SU-DHL-6 (cell line): Measurements from ENCODE around the gene TBC1D4.
"Not testable (repeated sequence)": the region's sequence is repeated elsewhere in the genome, so short reads cannot be mapped to it uniquely, and the experiment has no call there.

Experiments used
- H2AFZ ChIP-seq: fragments of 200-600 bp; sonication (generic); 2 replicates; pipeline ENCODE4 v1.6.1; 2014; ENCODE audit warnings: low read depth, mild to moderate bottlenecking, moderate library complexity, mixed read lengths, antibody characterized with exemption, low read length; ENCODE audit not compliant: severe bottlenecking
- H3F3A ChIP-seq: fragments of 200-600 bp; shearing (Covaris generic); 2 replicates; pipeline ENCODE4 v1.6.0; 2016; ENCODE audit warnings: antibody characterized with exemption, mild to moderate bottlenecking; ENCODE audit not compliant: insufficient read depth
- H3K27ac ChIP-seq: fragments of 200-600 bp; sonication (generic); 2 replicates; pipeline ENCODE4 v1.5.1; 2016; ENCODE audit warnings: low read depth, mild to moderate bottlenecking, low read length, moderate library complexity, mixed read lengths
- H3K27me3 ChIP-seq: fragments of 200-600 bp; sonication (generic), shearing (Covaris generic); 2 replicates; pipeline ENCODE4 v1.6.0; 2014; ENCODE audit warnings: mild to moderate bottlenecking, low read length
- H3K36me3 ChIP-seq: fragments of 200-600 bp; sonication (generic); 2 replicates; pipeline ENCODE4 v1.6.1; 2014; ENCODE audit warnings: mild to moderate bottlenecking, low read length, mixed read lengths
- H3K4me2 ChIP-seq: fragments of 300-600, 200-600 bp; shearing (Covaris generic), sonication (generic); 2 replicates; pipeline ENCODE4 v1.6.0; 2014; ENCODE audit warnings: low read length, low read depth, mild to moderate bottlenecking; ENCODE audit not compliant: poor library complexity, severe bottlenecking
- H3K4me3 ChIP-seq: fragments of 200-600 bp; sonication (generic); 2 replicates; pipeline ENCODE4 v1.5.1; 2014; ENCODE audit warnings: antibody characterized with exemption, low read length, mild to moderate bottlenecking, mixed read lengths; ENCODE audit not compliant: insufficient read depth, poor library complexity, severe bottlenecking
- H3K79me2 ChIP-seq: fragments of 200-600 bp; sonication (generic); 2 replicates; pipeline ENCODE4 v1.6.1; 2014; ENCODE audit warnings: mild to moderate bottlenecking, low read length, moderate library complexity; ENCODE audit not compliant: insufficient read depth
- H3K9ac ChIP-seq: fragments of 200-600 bp; sonication (generic); 2 replicates; pipeline ENCODE4 v1.7.0; 2014; ENCODE audit warnings: mild to moderate bottlenecking, low read length
- H3K9me2 ChIP-seq: fragments of 200-600 bp; sonication (generic); replicated peaks from 2 replicates; pipeline ENCODE4 v1.6.1; 2014; ENCODE audit warnings: low read length; ENCODE audit not compliant: insufficient read depth
- H3K9me3 ChIP-seq: fragments of 200-600 bp; sonication (generic); 2 replicates; pipeline ENCODE4 v1.6.1; 2014; ENCODE audit warnings: low read length, mixed read lengths; ENCODE audit not compliant: insufficient read depth
- H4K20me1 ChIP-seq: fragments of 200-600 bp; sonication (generic); 2 replicates; pipeline ENCODE4 v1.6.1; 2014; ENCODE audit warnings: low read depth, mild to moderate bottlenecking, antibody characterized with exemption, low read length, moderate library complexity, mixed read lengths
- EZH2phosphoT487 ChIP-seq: fragments of 200-600 bp; sonication (generic), shearing (Covaris generic); conservative IDR thresholded peaks from 2 replicates; pipeline ENCODE4 v1.6.1; 2018; ENCODE audit warnings: mild to moderate bottlenecking, antibody characterized with exemption, low read length, moderate library complexity, mixed read lengths
- TF ChIP-seq, protein P1 (sequence below): fragments of 200-600 bp; sonication (generic); IDR thresholded peaks from one replicate; pipeline ENCODE4 v1.5.1; 2017; ENCODE audit warnings: antibody characterized with exemption, mild to moderate bottlenecking, low read length, moderate library complexity; ENCODE audit not compliant: insufficient read depth, poor library complexity, severe bottlenecking

TBC1D4 gene

DNA sequence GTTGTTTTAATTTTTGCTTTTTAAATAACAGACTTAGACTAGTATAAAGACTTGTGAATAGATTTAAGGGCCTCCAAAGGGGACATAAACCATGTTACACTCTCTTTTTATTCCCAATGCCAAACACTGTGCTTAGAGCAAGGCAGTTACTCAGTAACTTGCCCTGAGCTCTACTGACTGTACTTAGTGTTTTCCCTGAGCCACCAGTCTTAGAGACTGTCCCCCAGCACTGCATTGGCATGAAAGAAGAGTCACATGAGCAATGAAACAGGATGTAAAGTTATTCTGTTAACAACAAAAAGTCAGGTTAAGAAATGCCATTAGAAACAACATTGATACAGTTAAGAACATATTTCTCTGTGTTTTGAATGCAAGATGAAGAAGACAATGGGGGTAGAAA, 187.9 kb downstream of the TBC1D4 start:
- Histone ChIP-seq H3K79me2 (no peaks in the 10 kb centered on the region), H3K9me2 (no peaks in the 10 kb centered on the region), H3K4me2 (no peak overlapping the region), H3K27me3 (no peaks in the 10 kb centered on the region), H3F3A (no peaks in the 10 kb centered on the region), H3K4me3 (no peak overlapping the region), H4K20me1 (no peaks in the 10 kb centered on the region), H2AFZ (no peak overlapping the region), H3K9me3 (no peaks in the 10 kb centered on the region), H3K9ac (no peak overlapping the region), H3K27ac (no peak overlapping the region), H3K36me3 (0 out of 2 replicates have a peak, but pooled peaks cover 5% of the 10 kb centered on the region)
- TF ChIP-seq, protein P1, sequence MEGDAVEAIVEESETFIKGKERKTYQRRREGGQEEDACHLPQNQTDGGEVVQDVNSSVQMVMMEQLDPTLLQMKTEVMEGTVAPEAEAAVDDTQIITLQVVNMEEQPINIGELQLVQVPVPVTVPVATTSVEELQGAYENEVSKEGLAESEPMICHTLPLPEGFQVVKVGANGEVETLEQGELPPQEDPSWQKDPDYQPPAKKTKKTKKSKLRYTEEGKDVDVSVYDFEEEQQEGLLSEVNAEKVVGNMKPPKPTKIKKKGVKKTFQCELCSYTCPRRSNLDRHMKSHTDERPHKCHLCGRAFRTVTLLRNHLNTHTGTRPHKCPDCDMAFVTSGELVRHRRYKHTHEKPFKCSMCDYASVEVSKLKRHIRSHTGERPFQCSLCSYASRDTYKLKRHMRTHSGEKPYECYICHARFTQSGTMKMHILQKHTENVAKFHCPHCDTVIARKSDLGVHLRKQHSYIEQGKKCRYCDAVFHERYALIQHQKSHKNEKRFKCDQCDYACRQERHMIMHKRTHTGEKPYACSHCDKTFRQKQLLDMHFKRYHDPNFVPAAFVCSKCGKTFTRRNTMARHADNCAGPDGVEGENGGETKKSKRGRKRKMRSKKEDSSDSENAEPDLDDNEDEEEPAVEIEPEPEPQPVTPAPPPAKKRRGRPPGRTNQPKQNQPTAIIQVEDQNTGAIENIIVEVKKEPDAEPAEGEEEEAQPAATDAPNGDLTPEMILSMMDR: no peak
- no peak for TF ChIP-seq EZH2phosphoT487

DNA sequence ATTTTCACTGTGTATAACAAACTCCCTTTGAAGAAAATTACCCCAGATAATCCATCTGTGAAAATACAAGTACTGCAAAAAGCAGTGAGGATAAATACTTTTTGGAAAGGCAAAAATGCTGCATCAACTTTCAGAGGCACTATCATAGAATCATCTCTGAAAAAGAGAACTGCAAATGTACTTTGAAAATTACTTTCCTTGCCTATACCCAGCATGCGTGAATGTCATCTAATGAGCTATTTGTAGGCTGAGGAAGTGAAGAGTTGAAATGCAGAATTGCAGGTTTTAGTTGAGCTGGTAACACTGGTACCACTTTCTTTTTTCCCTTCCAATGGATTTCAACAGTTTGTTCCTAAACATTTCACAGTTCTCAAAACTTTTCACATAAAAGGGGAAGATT, 196.7 kb downstream of the TBC1D4 start:
- no peaks in the 10 kb centered on the region for H3K79me2 ChIP-seq
- no peaks in the 10 kb centered on the region for H3K36me3 ChIP-seq
- no peak overlapping the region for H2AFZ ChIP-seq
- no peak overlapping the region for H3K27ac ChIP-seq
- H3K9me2 ChIP-seq: no peaks in the 10 kb centered on the region
- H3K27me3 ChIP-seq: no peaks in the 10 kb centered on the region
- H3K4me3 ChIP-seq: no peak overlapping the region
- H3K9me3 ChIP-seq: no peaks in the 10 kb centered on the region
- H3F3A ChIP-seq: no peaks in the 10 kb centered on the region
- no peak for TF ChIP-seq EZH2phosphoT487
- TF ChIP-seq, protein P1: no peak
- no peak overlapping the region for H3K4me2 ChIP-seq
- H3K9ac ChIP-seq: no peak overlapping the region
- H4K20me1 ChIP-seq: no peaks in the 10 kb centered on the region

DNA sequence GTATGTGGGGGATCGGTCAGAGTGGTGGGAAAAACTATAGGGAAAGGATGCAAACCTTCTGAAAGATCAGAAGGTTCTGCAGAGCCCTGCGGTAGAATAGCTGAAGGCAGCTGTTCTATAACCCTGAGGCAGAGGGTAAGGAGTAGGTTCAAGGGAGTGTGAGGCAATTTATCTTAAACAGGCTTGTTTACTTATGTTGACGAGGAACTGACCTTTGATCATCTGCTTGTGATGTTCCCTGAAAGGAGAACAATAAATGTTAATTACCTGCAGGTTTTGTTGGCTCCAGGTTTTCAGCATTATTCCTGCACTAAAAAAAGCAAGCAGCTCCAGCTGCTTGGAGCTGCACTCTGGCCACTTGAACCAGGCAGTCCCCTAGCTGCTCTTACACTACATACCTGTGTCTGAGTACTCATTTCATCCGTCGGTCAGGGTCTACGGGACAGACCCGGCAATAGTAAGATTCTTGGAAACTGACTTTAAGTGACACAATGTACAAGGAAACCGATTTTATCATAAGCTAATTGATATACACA, 202.1 kb downstream of the TBC1D4 start:
- Histone ChIP-seq H3K36me3 (no peaks in the 10 kb centered on the region), H3K27ac (no peak overlapping the region), H3K79me2 (no peaks in the 10 kb centered on the region), H4K20me1 (no peaks in the 10 kb centered on the region), H3K9me3 (no peaks in the 10 kb centered on the region), H3K9me2 (no peaks in the 10 kb centered on the region), H3F3A (no peaks in the 10 kb centered on the region), H3K4me2 (no peak overlapping the region), H3K27me3 (no peaks in the 10 kb centered on the region), H2AFZ (no peak overlapping the region), H3K4me3 (no peak overlapping the region), H3K9ac (no peak overlapping the region)
- no peak for TF ChIP-seq EZH2phosphoT487
- TF ChIP-seq, protein P1: no peak

DNA sequence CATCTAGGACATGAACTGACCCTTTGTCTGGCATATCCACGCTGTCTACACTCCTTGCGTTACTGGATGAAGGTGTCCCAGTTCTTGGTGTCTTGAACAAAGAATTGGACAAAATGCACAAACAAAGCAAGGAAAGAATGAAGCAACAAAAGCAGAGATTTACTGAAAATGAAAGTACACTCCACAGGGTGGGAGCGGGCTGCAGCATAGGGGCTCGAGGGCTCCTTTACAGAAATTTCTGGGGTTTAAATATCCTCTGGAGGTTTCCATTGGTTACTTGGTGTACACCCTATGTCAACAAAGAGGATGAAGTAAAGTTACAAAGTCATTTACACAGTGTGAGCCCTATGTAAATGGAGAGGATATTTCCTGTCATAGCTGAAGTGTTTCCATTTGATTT, 208.3 kb downstream of the TBC1D4 start:
- H3K9me3 ChIP-seq, H3K27ac ChIP-seq, H3K27me3 ChIP-seq, H3K79me2 ChIP-seq, H3K9ac ChIP-seq, H3K9me2 ChIP-seq, H3F3A ChIP-seq, H3K4me2 ChIP-seq, H3K36me3 ChIP-seq, H2AFZ ChIP-seq, H3K4me3 ChIP-seq, H4K20me1 ChIP-seq: not testable (repeated sequence)
